ENCODE data around the gene FHDC1.
"Not testable (repeated sequence)": the region's sequence is repeated elsewhere in the genome, so short reads cannot be mapped to it uniquely, and the experiment has no call there.

FHDC1 gene, protein sequence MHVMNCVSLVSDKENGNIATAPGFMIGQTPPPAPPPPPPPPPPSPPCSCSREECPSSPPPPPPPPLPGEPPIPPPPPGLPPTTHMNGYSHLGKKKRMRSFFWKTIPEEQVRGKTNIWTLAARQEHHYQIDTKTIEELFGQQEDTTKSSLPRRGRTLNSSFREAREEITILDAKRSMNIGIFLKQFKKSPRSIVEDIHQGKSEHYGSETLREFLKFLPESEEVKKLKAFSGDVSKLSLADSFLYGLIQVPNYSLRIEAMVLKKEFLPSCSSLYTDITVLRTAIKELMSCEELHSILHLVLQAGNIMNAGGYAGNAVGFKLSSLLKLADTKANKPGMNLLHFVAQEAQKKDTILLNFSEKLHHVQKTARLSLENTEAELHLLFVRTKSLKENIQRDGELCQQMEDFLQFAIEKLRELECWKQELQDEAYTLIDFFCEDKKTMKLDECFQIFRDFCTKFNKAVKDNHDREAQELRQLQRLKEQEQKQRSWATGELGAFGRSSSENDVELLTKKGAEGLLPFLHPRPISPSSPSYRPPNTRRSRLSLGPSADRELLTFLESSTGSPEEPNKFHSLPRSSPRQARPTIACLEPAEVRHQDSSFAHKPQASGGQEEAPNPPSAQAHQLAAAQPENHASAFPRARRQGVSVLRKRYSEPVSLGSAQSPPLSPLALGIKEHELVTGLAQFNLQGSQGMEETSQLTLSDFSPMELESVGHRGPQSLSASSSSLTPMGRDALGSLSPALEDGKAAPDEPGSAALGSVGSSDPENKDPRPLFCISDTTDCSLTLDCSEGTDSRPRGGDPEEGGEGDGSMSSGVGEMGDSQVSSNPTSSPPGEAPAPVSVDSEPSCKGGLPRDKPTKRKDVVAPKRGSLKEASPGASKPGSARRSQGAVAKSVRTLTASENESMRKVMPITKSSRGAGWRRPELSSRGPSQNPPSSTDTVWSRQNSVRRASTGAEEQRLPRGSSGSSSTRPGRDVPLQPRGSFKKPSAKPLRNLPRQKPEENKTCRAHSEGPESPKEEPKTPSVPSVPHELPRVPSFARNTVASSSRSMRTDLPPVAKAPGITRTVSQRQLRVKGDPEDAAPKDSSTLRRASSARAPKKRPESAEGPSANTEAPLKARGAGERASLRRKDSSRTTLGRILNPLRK

DNA sequence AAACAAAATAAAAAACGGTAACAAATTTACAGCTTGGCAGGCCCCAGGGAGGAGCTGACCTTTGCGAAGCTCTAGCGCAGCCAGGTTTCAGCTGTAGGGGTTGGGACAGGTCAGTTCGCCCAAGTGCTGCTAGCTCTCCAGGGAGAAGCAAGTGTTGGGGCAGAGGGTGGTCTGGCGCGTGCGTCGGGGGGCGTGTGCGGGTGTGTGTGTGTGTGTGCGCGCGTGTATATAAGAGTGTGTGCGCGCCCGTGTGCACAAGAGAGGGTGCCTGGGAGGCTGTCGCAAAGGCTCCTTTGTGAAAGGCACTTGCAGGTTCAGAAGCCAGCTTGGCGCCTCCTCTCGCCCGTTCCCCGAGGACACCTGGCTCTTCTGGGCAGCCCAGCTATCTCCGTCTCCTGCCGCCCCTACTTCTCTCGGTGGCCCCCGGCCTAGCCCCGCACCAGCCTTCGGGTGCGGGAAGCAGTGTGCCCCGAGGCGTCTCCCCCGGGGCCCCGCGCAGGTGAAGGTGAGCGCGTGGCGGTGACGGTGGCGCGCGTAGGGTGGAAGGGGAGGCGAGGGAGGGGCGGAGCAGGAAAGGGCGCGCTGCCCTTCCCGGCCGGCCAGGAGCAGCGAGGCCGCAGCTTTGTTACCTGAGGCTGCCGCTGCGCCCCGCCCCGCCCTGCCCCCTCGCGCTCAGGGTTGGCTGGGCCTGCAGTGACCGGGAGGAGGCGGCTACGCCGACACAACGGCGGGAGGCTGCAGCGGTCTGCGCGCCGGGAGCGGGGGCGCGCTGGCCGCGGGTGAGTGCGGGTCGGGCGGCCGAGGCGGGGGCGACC lies at the start of gene FHDC1:
TSS of gene FHDC1 (plus strand) at position 693 of the 815 bp plus-strand sequence. CDS start 6,735 bp downstream, outside the sequence.
- peak in 1 of 4 experiments; percentile 1 for DNase-seq

DNA sequence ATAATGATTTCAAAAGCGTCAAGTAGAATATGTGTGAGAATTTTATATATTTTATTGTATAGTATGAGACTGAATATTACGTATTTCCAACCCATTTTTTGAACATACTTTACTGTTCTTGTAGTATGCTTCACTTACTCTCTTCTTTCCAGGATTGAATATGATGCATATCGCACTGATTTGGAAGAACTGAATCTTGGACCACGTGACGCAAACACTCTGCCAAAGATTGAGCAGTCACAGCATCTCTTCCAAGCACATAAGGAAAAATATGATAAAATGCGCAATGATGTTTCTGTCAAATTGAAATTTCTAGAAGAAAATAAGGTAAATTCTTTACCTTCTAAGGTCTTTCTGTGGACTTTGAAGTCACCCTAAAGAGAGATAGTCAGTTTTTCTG lies 48.1 kb upstream of the FHDC1 start:
- DNase-seq: no peak

DNA sequence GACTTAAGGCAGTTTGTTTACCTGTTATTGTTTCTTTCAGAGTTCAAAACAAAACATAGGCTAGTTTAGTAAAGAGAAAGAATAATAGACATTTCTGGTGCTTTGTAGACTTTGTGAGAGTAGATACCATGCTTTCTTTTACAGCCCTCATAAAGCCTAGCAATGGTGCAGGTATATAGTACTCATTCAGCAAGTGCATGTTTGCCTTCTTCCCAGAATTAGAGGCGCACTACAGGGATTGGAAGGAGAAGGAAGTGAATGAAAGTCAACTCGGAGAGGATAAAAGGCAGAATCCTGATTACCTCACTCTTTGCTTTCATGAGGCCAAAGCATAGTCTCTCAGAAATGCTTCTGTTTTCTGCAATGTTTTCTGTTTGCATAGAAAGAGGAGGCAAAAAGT lies 43.1 kb upstream of the FHDC1 start:
- DNase-seq: no peak

DNA sequence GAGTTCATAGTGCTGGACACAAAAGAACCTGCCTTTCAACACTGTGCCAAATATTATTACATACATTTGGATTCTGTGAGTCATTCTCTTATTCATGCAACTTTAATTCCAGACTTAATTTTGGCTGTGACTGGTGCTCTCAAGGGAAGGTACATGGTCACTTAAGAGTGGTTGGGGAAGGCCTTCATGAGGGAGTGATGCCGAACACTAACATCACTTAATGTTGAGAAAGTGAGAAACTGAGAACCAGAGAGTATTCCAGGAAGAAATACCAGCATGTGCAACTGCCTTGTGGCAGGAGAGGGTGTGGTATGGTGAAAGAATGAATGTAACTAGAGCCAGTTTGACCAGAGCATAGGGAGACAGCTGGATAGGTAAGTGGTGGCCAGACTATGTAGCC lies 41.5 kb upstream of the FHDC1 start:
- DNase-seq: no peak

DNA sequence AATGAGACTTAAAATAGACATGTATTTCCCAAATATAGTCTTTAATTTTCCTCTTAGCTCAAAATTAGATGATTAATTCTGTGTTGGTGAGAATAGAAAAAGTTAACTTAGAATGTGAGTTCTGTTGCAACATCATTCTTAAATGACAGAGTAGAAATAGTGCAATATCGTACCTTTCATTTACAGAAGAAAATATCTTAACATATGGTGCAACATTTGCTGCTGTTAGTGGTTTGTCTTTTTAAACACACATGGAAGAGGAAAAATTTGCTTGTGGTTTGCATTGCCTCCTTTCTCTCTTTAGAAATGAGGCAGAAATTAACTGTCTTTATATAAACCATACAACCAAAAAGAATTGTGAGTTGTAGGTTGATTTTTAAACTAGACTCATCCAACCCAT lies 39.3 kb upstream of the FHDC1 start:
- DNase-seq: no peak

DNA sequence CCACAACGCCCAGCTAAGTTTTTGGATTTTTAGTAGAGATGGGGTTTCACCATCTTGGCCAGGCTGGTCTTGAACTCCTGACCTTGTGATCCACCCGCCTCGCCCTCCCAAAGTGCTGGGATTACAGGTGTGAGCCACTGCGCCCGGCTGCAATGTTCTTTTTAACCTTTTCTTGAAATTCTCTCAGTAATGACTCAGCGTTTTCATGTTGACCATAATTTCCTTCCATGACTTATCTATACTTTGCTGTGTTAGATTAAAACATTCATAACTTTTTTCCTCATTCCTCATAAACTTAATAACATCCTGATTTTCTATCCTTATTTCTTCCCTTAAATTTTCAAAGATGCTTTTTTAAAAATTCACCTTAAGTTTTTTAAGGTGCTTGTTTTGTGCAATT lies 38.0 kb upstream of the FHDC1 start:
- not testable (repeated sequence) for DNase-seq

DNA sequence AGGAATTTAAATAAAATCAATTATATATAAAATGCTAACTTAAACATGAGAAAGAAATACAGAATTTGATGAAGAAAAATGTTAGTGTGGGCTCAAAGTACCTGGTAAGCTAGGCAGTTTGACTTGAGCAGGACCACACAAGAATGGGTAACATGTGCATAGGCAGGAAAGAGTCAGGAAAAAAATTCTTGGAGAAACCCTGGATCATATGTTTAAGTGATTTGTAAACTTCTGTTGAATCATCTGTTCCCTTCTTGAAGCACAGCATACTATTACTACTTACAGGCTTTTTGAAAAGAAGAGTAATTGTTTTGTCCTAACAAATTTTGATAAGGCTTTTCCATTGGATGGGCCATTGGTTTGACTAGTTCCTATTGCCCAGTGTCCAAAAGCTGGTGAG lies 37.5 kb upstream of the FHDC1 start:
- DNase-seq: no peak

DNA sequence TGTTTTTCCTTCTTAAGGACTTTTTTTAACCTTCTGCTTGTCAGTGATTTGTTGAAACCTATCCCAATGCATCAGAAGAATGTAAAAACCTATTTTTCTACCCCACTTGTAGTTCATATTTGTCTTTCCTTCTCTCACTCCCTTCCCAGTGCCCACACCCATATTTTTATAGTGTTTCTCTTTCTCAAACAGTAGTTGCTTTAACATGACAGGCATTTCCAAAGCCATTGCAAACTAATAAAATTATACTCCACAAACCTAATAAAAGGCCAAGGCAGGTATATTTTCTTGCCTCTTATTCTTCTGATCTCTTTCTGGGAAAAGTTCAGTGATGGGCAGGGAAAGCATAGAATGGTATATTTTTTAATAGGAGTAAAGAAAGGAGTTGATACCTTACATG lies 35.7 kb upstream of the FHDC1 start:
- no peak for DNase-seq

DNA sequence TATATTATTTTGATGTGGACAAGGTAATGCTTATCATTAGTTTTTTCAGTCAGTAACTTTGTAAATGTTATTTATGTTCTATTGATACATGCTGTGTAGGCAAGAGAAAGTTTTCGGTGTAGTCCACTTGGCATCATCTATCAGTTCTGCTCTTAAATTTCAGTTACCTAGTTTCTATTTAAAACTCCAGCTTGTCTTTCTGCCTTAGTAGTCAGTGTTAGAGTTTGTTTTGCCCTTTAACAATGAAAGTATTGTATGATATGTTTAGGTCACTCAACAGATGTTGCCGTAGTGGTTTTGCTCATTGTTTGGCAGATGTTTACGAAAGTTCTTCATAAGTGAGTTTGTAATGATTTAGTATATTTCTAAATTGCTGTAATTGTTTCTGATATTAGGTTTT lies 34.9 kb upstream of the FHDC1 start:
- DNase-seq: no peak

DNA sequence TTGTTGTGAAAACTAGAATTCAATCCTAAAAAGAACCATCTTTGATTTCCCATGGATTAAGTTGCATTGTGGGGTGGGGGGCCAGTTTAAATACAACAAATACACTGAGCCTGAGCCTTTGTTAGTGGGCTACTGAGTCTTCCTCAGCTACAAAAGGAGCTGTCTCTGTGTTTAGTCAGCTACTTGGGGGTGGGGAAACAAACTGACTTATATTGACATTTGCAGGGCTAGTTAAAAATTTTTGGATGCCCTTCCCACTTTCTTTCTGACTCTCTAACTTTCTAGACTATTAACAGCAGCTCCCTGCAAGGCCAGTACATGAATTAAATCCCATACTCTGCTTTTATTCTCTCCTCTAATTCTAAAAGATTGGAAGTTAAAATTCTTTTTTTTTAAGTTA lies 32.5 kb upstream of the FHDC1 start:
- DNase-seq: no peak

DNA sequence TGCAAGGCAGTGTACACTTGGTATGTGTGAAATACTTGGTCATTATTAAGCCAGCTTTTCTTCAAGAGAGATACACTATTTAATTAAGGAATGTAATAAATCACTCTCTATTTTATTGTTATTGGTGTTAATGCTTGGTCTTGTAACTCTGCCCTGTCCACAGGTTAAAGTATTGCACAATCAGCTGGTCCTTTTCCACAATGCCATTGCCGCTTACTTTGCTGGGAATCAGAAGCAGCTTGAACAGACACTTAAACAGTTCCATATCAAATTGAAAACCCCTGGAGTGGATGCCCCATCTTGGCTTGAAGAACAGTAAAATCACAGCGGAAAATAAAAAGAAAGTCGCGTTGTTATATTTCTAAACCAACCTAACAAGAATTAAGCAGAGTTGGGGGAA lies 26.2 kb upstream of the FHDC1 start:
- no peak for DNase-seq

DNA sequence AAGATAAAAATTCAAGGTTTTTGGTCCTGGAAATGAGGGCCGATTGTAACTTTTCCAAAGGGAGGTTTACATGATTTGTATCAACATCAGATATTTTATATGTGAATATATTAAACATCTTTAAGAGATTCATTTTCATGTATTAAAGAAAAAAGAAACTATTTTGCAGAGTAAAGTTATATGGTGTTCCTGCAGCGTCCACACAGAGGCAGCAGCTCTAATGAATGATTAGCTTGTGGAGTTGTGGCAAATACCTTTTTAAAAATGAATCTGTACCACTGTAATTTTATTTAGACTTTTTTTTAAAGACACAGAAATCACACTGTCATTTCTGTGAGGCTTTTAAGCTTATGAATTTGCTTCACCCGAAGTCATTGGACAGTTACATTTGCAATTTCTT lies 25.6 kb upstream of the FHDC1 start:
- DNase-seq: no peak

DNA sequence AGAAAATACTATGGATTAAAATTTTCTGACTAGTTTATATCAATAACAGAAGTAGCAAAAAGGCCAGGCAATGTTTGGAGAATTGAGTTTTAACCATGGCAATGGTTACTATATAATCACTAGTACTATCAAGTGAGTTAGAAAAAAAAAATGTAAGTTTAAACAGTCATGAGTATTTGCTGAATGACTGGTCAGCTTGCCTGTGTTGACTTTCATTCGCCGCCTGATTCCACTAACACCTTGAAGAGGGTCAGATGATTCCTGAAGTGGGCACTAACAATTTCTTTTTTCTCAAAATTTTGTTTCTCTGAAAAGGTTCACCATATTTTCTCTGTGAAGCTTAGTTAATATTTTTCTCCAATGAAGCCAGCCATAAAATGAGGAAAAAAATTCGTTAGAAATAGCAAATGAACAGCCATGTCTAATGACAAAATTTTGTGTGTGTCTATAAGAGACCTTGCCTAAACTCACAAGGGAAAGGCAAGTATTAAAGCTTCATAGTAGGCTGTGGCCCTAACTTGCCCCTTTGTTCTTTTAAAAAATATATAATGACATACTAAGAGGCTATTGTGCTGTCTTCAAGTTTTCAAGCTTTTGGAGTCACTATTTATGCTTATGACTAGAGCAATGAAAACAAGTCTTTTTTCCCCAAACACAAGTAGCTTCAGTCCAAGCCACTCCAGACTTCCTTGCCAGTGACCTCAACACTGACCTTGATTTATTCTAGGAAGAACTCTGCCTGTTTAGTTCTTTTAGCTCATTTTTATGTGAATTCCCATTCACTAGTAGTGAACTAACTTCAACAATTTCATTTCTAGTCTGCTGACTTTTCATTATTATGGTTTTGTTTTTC lies 18.4 kb upstream of the FHDC1 start:
- DNase-seq: no peak

DNA sequence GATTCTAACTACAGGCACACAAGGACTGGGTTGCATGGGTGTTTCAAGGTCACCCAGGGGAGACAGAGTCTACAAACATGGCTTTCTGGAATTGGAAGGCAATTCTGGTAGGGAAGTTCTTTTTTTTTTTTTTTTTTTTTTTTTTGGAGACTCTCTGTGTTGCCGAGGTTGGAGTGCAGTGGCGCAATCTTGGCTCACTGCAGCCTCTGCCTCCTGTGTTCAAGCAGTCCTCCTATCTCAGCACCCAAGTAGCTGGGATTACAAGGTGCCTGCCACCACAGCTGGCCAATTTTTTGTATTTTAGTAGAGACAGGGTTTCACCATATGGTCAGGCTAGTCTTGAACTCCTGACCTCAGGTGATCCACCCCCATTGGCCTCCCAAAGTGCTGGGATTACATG lies 16.3 kb upstream of the FHDC1 start:
- no peak for DNase-seq

DNA sequence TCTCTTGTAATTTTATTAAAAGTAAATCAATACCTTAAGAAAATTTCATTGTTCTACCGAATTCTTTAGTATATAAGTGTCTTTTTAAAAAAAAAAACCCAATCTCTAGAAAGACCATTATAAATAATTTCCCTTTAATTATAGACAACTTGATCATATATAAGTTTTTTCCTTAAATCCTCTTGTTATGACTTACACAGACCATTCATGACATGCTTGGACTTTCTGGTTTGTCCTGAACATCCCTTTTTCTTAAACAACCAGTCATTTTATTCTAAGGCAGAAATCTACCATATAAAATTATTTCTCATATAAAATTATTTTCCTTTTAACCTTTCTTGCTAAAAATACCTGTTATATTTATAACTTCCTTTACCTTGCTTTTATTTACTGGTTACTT lies 15.4 kb upstream of the FHDC1 start:
- no peak for DNase-seq

DNA sequence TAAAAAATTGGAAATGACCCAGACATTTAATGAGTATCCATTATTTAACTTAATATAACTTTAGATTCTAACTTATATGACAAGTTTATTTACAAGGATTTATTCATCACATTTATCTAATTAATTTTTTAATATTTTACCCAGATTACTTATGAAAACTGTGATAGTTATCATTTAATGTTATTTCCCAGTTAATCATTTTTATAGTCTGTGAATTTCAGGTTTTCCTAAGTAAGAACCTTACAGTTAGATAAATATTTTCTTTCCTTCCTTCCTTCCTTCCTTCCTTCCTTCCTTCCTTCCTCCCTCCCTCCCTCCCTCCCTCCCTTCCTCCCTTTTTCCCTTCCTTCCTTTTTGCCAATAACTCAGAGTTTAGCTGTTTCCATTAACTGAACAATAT lies 14.8 kb upstream of the FHDC1 start:
- DNase-seq: no peak

DNA sequence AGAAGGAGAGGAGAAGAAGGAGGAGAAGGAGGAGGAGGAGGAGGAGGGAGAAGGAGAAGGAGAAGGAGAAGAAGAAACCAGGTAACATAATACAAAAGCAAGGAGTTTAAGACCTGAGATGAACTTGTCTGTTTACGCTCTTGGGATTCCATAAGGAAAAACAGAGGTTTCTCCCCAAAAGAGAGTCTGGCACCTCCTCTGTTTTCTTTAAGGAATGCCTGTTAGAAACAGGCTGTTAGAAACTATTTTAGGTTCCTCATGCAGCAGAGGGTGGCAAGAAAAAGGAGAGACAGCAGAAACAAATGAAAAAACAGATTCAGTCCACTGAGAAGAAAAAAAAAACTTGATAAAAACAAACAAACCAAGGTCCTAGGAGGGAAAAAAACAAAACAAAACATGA lies 10.3 kb upstream of the FHDC1 start:
- no peak for DNase-seq

DNA sequence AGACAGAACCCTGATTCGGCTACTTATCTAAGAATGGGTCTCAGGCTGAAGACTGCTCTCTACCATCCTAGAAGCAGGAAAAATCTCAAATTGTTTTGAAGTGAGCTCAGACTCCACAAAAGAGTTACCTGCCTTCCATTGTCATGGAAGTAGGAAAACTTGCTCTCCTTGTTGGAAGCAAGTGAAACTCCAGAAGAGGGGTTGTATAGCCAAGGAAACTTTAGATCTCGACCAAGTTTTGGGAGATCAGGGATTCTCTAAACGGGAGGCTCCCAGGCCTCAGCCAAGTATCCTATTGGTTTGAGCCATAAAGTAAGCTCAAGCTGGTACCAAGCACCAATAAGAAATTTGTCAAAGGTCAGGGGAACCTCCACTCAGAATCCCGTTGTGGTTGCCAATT lies 9.2 kb upstream of the FHDC1 start:
- no peak for DNase-seq

DNA sequence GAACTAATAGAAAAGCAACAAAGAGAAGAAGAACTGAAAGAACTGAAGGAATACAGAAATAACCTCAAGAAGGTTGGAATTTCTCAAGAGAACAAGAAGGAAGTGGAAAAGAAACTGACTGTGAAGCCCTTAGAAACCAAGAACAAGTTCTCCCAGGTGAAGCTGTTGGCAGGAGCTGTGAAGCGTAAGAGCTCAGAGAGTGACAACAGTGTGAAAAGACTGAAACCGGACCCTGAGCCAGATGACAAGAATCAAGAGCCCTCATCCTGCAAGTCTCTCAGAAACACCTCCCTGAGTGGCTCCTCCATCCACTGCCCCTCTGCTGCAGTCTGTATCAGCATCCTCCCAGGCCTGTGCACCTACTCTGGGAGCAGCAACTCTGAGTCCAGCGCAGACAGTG lies 8.4 kb upstream of the FHDC1 start:
- no peak for DNase-seq

DNA sequence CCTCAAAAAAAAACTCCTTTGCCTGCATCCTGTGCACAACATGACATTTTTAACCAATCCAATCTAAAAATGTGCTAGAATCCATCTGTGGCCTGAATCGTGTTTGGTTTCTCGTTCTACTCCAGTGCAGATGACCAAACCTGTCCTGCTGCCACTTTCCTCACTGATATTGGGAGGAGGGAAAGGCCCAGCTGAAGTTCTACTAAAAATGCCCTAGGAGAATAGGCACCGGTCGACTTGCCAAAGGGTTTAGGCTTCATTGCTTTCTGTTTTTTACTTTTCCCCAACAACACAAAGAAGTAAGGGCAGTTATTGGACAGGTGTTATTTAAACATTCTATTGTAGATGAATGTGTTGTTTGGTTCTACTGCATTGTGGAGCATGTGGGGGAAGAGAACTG lies 7.8 kb upstream of the FHDC1 start:
- DNase-seq: no peak

DNA sequence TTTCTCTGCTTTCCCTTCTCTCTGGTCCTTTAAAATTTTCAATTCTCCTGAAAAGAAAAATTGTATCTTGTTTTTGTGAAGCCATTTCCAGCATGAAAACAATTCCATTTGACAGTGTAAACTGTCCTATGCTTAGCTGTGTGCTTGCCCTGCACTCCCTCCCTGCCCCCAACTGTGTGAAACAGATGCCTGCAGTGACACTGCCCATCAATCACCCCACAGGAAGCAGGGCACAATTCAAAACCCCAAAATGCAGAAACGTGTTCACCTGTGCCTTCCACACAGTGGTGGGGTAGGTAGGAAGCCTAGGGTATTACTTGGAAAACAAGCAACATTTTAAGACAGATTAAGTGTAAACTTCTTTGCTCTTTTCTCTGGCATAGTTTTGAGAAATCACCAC lies 6.2 kb upstream of the FHDC1 start:
- no peak for DNase-seq

DNA sequence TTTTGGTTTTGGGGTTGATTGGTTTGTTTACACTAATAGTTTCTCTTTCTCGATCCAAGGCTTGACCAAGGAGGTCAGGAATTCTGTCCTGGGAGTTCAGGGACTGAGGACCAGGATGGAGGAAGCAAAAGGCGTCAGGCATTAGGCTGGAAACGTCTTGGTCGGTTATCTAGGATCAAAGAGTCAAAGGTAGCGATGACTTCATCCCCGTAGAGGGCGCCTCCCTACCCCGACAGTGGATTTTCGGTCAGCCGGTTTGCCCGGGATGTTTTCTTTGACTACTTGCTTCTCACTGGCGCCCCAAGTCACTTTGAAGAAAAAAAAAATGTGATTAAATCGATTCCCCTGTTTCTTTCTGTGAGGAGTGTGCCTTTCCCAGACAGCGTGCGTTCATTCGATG lies 980 bp upstream of the FHDC1 start:
- DNase-seq: no peak
